ENCODE data around the gene SMARCAL1. TPM values are rescaled to one million over a fixed set of nuclear protein-coding genes. Genes with fewer than 3 reads are reported as not detected.

SMARCAL1 gene
- total and polyA plus RNA-seq, 2 donors (not counting 1 experiment from before 2014, with no cell fraction given) = 20.2 to 46.7 TPM

- Histone ChIP-seq H3K4me1 (ENCODE audit: control insufficient read depth in 2 of 2, insufficient read depth in 2 of 2, low read length in 2 of 2) (no peaks in the 10 kb centered on the region), H3K27me3 (replicated peaks in 1 of 4; ENCODE audit: control extremely low read depth in 1 of 4, control insufficient read depth in 3 of 4, insufficient read depth in 4 of 4, low read length in 3 of 4) (no peaks in the 10 kb centered on the region), H4K20me1 (ENCODE audit: control insufficient read depth, insufficient read depth, low read length, poor library complexity, severe bottlenecking) (no peaks in the 10 kb centered on the region), H3K4me2 (replicated peaks; ENCODE audit: low read depth, low read length, poor library complexity, severe bottlenecking) (no peak overlapping the region), H3K9me3 (ENCODE audit: control extremely low read depth in 1 of 3, control insufficient read depth in 2 of 3, insufficient read depth in 1 of 3, low read length in 2 of 3) (peaks cover 0 to 13% (median 4%) of the 10 kb centered on the region in 3 donors), H3K36me3 (replicated peaks in 1 of 2; ENCODE audit: control extremely low read depth in 1 of 2, control insufficient read depth in 1 of 2, extremely low read depth in 1 of 2, insufficient read depth in 2 of 2, low read length in 1 of 2) (peaks cover 4 to 91% of the 10 kb centered on the region in 2 experiments), H3K79me2 (ENCODE audit: control insufficient read depth, insufficient read depth, low read length) (no peaks in the 10 kb centered on the region), H3K4me3 (ENCODE audit: control extremely low read depth in 1 of 5, extremely low read depth in 1 of 5, insufficient read depth in 1 of 5, low read depth in 2 of 5, low read length in 4 of 5) (no peak overlapping the region), H2AFZ (ENCODE audit: insufficient read depth, low read depth, low read length, poor library complexity, severe bottlenecking) (no peak overlapping the region), H3K27ac (ENCODE audit: low read length in 2 of 2) (no peak overlapping the region), H3K9ac (ENCODE audit: low read length) (no peak overlapping the region)
- DNase-seq (no peak), ATAC-seq (ENCODE audit: low read depth) (no peak)
- intact Hi-C loops (cut with micrococcal nuclease) = no loop called here
- Mint-ChIP-seq H3K27me3 (no peaks in the 10 kb centered on the region), H3K4me3 (no peak overlapping the region), H3K9me3 (ENCODE audit: insufficient read depth) (peaks cover 3% of the 10 kb centered on the region), H3K4me1 (no peaks in the 10 kb centered on the region), H3K27ac (no peak overlapping the region)
- 99% methylated on average over 14 of the region's 14 CpGs for WGBS (ENCODE audit: insufficient coverage)
- ChIA-PET CTCF (interaction anchor here (1.4 kb wide), 1 partner anchor 21 kb away, joined by 4 read pairs; no protein-coding TSS in a partner anchor), POLR2A (no interaction called here)
- no peak for TF ChIP-seq EZH2 (IDR thresholded peaks at IDR 0.05; ENCODE audit: borderline replicate concordance, insufficient read depth, low read depth, low read length, poor library complexity, severe bottlenecking)
- no peak for TF ChIP-seq CTCF (IDR thresholded peaks at IDR 0.05)
Observed at GRCh38 chr2:216425008-216425787, 12.9 kb downstream of the SMARCAL1 start.

DNA sequence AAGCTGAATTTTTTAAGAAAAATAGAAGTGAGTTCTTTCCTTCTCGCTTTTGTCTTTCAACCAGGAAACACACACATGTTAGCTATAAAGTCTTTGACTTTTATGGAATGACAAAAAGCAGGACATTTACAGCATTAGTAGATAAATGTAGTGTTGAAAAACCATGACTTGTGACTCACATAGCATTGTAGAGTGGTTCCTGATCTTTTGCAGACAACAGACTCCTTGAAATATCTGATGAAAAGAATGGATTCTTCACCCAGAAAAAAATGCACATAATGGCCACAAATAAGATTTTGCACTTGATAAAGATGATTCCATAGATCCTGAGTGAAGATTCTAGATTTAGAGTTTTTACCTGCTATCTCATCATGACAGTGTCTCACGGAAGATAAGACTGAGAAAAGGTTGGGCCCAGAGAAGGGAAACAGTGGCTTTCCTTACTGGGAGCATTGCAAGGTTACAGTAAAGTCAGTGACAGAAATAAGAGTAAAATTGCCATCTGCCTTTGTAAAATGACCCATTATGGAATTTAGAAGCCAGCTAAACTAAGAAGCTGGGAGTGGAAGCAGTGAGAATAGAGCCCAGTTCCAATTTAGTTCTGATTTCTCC, 14.0 kb downstream of the SMARCAL1 start:
- no peak overlapping the region for H3K4me2 ChIP-seq (replicated peaks; ENCODE audit: low read depth, low read length, poor library complexity, severe bottlenecking)
- TF ChIP-seq EZH2 (IDR thresholded peaks at IDR 0.05; ENCODE audit: borderline replicate concordance, insufficient read depth, low read depth, low read length, poor library complexity, severe bottlenecking) = no peak
- TF ChIP-seq CTCF (IDR thresholded peaks at IDR 0.05) = no peak
- H3K79me2 ChIP-seq (ENCODE audit: control insufficient read depth, insufficient read depth, low read length) = no peaks in the 10 kb centered on the region
- H3K27me3 ChIP-seq (replicated peaks in 1 of 4; ENCODE audit: control extremely low read depth in 1 of 4, control insufficient read depth in 3 of 4, insufficient read depth in 4 of 4, low read length in 3 of 4) = no peaks in the 10 kb centered on the region
- WGBS (ENCODE audit: insufficient coverage) = 100% methylated on average over 1 of the region's 2 CpGs
- no peak overlapping the region for H2AFZ ChIP-seq (ENCODE audit: insufficient read depth, low read depth, low read length, poor library complexity, severe bottlenecking)
- POLR2A ChIA-PET = no interaction called here
- Mint-ChIP-seq H3K4me3 (no peak overlapping the region), H3K4me1 (no peaks in the 10 kb centered on the region), H3K27me3 (no peaks in the 10 kb centered on the region), H3K27ac (no peak overlapping the region), H3K9me3 (ENCODE audit: insufficient read depth) (peaks cover 3% of the 10 kb centered on the region)
- DNase-seq (no peak), ATAC-seq (ENCODE audit: low read depth) (no peak)
- H3K4me1 ChIP-seq (ENCODE audit: control insufficient read depth in 2 of 2, insufficient read depth in 2 of 2, low read length in 2 of 2) = no peaks in the 10 kb centered on the region
- CTCF ChIA-PET = interaction anchor here (0.6 kb wide), 1 partner anchor 22 kb away, joined by 3 read pairs; no protein-coding TSS in a partner anchor
- no peak overlapping the region for H3K4me3 ChIP-seq (ENCODE audit: control extremely low read depth in 1 of 5, extremely low read depth in 1 of 5, insufficient read depth in 1 of 5, low read depth in 2 of 5, low read length in 4 of 5)
- H3K9ac ChIP-seq (ENCODE audit: low read length) = no peak overlapping the region
- H3K9me3 ChIP-seq (ENCODE audit: control extremely low read depth in 1 of 3, control insufficient read depth in 2 of 3, insufficient read depth in 1 of 3, low read length in 2 of 3) = peaks cover 0 to 13% (median 4%) of the 10 kb centered on the region in 3 donors
- H3K36me3 ChIP-seq (replicated peaks in 1 of 2; ENCODE audit: control extremely low read depth in 1 of 2, control insufficient read depth in 1 of 2, extremely low read depth in 1 of 2, insufficient read depth in 2 of 2, low read length in 1 of 2) = peaks cover 6 to 92% of the 10 kb centered on the region in 2 experiments
- no peaks in the 10 kb centered on the region for H4K20me1 ChIP-seq (ENCODE audit: control insufficient read depth, insufficient read depth, low read length, poor library complexity, severe bottlenecking)
- H3K27ac ChIP-seq (ENCODE audit: low read length in 2 of 2) = no peak overlapping the region
- intact Hi-C loops (cut with micrococcal nuclease) = no loop called here

Measured in B cell (primary cell).